HL-60/S4 (cell line): ENCODE measurements around the gene CLCN1.

Experiments
- in situ Hi-C: fragments of 300-500 bp; cut with MboI; formaldehyde crosslinking; loops from 2 replicates; pipeline ENCODE4 v1.14.3; 2022; ENCODE audit warnings: low sequenced_read_pairs

CLCN1 gene

DNA sequence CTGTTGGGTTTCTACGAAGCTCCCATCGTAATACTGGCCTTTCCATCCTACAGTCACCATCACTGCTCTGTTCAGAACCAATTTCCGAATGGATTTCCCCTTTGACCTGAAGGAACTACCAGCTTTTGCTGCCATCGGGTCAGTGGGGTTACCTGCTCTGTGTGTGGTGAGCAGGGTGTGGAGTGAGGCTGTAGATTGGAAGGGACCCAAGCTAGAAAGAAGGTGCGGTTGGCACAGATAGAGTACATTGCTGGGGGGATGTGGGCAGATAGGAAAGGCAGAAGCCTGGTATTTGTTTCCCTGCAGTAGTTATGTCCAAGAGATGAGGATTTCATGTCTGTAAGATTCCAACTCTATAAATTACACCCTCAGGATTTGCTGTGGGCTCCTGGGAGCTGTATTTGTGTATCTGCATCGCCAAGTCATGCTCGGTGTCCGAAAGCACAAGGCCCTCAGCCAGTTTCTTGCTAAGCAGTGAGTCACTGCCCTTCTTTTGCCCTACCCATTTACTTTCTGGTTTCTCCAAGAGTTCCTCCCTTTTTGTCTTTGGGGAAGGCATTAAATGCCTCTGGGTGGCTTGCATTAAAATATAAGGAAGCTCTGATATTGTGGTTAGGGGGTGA, 15.4 kb downstream of the CLCN1 start:
- in situ Hi-C loops: no loop called here

DNA sequence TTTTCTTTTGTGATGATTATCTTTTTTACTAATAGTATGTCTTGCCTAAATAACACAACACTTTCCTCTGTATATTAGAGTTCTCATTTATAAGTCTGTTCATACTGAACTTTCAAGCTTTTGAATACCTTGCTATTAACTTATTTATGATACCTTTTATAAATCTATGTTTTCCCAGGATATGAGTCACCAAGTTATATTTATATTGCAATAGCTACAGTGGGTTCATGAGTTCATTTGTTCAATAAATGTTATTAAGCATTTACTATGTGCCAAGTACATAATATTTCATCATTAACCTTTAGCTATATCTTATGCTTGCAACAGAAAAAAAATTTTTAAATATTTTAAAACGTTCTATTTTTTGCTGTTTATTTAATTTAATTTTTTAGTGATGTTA, 18.3 kb downstream of the CLCN1 start:
- in situ Hi-C loops: no loop called here

DNA sequence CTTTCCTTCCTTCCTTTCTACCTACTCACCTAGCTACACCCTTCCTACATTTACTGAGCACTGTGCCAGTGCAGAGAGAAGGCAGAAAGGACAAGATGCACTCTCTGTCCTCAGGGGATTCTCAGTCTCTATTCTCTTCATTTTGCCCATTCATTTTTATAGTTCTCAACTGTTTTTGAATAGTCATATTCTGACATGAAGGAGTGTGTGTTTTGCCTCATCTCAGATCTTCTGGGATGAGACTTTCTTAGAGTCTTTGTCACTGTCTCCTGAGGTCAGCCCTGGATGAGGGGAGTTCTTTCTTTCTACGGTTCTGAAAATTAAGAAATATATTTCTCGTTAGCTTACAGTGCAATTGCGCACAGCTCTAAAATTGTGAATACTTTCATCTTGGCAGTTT, 21.3 kb downstream of the CLCN1 start:
- in situ Hi-C loops: no loop called here

DNA sequence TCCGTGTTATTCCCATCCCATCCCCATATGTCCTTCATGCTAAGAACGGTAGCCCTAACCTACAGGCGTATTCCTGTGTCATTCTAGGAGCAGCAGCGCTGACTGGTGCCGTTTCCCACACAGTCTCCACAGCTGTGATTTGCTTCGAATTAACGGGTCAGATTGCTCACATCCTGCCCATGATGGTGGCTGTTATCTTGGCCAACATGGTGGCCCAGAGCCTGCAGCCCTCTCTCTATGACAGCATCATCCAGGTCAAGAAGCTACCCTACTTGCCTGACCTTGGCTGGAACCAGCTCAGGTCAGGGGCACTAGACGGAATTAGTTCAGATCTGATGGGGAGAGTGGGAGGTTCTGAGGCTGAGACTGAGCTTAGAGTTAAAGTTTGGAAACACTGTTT, 25.9 kb downstream of the CLCN1 start:
- in situ Hi-C loops: no loop called here

DNA sequence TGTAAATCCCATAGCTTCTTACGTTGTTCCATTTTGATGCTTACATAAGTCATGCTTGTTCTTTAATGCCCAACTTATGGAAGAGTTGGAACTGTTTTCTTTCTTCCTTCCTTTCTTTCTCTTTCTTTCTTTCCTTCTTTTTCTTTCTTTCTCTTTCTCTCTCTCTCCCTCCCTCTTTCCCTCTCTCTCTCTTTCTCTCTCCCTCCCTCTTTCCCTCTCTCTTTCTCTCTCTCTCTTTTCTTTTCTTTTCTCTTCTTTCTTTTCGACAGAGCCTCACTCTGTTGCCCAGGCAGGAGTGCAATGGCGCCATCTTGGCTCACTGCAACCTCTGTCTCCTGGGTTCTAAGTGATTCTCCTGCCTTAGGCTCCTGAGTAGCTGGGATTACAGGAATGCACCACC, 27.7 kb downstream of the CLCN1 start:
- in situ Hi-C loops: no loop called here

DNA sequence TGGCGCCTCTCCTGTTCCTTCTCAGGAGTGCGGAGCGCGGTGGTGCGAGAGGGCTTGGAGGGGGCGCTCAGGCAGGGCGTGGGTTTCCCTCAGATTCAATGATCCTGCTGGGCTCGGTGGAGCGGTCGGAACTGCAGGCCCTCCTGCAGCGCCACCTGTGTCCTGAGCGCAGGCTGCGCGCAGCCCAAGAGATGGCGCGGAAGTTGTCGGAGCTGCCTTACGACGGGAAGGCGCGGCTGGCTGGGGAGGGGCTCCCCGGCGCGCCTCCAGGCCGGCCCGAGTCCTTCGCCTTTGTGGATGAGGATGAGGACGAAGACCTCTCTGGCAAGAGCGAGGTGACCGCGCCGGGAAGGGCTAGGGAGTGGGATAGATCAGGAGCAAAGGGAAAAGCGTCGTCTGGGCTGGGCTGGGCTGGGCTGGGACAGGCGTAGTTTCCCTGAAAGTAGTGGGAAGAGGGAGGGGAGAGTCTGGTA, 29.6 kb downstream of the CLCN1 start:
- in situ Hi-C loops: no loop called here

DNA sequence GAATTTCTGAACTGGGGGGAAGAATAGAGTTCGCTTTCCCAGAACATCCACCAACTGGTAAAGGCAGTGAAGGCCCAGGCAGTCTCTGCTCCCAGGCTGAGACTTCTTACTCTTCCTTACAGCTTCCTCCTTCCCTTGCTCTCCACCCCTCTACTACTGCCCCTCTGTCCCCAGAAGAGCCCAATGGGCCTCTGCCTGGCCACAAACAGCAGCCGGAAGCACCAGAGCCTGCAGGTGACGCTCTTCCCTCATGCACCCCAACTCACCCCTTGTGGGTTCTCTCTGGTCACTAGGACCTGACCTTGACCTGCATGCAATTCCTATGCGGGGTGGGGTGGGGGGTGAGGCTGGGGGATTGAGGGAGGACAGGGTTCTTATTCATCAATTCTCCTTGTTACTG, 30.1 kb downstream of the CLCN1 start:
- in situ Hi-C loops: no loop called here

DNA sequence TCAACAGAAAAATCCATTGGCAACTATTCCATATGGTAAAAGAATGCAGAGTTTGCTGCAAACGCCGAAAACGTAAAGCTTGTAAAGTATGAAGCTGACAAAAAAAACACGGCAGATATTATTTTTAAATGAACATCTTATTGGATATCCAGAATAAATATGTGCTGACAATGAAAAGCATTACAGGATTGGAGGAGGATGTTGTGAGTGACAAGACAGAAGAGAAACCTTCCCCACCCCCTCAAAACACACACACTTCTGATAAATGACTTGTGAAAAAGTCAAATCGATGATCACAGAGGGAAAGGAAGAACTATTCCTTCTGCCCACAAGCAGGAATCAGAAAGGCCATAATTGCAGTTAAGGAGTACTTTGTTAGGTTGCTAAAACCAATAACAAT, 32.0 kb downstream of the CLCN1 start:
- in situ Hi-C loops: no loop called here

DNA sequence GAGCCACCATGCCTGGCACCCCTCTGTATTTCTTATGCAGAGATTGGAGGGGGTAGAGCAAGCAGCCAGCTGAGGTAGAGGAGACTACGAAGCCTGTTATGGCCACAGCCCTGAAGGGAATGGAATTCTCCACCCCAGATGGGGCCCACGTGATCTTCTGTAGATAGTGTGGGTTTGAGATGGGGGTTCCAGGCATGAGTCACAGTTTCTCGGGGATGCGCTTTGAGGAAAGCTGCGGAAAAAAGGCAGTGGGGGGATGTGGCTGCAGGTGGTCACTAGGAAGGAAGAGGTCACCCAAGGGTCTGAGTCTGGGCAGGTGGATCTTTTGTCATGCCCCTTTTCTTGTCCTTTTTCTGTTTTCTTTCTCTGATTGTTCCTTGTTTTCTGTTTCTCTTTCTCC, 35.1 kb downstream of the CLCN1 start:
- in situ Hi-C loops: no loop called here

DNA sequence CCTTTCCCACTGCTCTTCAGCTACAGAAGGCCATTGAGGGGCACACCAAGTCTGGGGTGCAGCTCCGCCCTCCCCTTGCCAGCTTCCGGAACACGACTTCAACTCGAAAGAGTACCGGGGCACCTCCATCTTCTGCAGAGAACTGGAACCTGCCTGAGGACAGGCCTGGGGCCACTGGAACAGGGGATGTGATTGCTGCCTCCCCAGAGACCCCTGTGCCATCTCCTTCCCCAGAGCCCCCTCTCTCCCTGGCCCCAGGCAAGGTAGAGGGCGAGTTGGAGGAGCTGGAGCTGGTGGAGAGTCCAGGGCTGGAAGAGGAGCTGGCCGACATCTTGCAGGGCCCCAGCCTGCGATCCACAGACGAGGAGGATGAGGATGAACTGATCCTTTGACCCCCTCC, 35.7 kb downstream of the CLCN1 start:
- in situ Hi-C loops: no loop called here

DNA sequence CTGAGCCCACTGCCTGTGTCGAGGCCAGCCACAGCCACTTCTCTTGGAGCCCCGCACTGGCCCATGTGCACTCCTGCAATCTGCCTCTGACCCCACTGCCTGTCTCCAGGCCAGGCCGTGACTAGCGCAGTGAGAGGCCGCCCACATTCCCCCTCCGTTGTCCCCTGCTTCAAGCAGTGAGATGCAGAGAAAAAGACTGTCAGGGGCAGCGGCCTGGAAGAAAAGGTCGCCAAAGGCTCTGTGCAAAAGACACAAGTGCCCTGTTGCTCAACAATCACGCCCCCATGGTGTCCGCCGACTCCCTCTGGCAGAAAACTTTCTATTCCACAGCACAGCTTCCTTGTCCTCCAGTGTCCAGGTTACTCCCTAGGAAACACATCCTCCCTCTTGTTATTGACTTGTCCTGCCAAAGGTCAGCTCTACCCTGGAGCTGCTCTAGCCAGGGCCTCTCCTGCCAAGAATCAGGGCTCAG, 36.7 kb downstream of the CLCN1 start:
- in situ Hi-C loops: no loop called here

DNA sequence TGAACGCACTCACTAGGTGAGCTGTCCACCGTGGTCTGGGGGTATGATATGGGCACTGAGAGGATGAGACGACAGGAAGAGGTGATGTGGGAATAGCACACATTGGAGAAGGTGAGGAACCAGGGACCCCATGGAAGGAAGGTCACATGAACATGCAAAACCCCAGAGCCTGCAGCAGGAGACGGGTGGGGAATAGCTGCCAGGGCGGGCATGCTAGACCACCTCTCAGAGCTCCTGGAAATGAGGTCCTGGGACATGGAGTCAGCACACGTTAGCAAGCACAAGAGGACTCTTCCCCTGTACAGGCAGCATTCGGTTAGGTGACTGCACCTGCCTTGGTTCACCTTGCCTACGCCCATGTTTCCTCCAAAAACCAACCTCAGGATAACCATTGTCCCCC, 38.5 kb downstream of the CLCN1 start:
- in situ Hi-C loops: no loop called here

DNA sequence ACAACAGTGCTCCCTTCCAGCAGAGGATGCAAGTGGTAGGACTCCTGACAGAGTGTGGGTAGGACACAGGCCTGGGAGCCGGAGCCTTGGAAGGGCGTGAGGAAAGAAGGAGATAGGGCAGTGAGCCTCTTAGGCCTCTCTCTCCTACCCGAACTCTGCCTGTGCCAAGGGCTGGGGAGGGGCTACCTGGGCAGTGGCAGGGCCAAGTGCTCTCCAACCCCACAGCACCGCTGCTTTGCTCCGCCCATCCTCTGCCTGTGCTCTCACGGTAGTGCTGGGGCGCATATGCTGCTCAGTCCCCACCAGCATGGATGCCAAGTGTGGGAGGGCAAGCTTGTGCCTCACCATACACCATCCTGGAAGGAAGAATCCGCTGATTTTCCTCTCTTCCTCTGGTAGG, 39.1 kb downstream of the CLCN1 start:
- in situ Hi-C loops: no loop called here

DNA sequence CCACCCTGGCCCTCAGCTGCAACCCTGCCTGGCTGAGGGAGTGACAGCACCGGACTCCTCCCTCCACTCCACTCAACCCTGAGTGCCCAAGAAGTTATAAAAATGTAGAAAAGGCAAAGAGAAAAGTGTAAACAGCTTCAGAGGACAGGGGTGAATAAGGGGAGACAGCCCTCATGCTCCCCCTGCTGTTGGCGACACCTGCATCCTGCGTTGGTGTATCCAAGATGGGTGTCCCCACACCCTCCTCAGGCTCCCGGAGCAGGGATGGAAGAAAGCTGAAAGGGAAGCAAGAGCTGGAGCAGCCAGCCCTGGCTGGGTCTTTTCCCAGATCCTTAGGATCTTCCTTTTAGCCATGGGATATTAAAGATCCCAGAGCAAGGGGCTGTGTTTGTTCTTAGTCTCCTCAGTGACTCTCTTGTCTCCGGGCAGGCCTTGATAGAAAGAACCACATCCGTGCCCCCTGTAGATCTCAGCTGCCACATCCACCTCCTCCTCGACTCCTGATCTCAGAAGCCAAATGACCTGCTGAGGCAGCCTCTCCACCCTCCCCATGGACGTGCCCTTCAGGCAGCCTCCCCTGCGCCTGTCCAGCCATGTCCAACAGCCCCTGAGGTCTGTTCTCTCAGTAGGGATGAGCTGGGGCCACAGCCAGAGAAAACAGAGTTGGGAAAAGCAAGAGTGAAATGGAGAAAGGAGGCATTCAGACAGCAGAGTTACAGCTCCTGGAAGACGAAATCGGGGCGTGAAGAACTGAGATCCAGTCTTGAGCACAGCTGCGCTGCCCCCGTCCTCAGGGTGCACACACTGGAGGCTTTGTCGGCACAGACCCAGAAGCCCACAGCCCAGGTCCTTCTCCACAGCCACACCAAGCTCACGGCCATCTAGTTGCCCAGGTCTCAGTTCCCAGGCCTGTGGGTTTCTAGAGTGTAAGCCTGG, 39.8 kb downstream of the CLCN1 start:
- in situ Hi-C loops: no loop called here

DNA sequence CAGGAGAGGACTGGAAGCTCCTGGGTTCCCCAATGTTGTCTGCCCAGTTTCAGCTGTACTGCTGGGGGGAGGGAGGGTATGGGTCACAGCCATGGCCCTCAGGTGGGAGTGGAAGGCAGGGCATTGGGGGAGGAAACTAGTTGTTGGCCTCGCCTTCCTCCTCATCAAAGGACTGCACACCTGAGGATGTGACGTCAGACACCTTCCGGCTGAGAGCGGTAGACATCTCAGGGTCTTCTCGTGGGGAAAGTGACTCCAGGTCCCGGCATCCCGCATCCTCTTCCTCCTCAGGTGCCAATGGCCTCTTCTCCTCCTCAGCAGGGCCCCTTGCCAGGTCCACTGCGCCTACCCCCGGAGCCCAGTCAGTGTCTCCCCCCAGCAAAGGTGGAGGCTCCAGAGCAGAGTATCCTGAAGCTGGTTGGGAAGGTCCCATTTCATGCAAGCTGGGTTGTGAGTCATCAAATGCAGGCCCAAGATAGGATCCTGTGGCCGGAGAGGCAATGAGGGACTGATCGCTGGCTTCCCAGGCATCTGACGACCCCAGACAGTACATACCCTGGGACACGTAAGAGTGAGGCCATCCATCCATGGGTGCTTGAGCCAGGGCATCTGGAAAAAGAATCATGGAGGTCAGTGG, 40.6 kb downstream of the CLCN1 start:
- in situ Hi-C loops: no loop called here

DNA sequence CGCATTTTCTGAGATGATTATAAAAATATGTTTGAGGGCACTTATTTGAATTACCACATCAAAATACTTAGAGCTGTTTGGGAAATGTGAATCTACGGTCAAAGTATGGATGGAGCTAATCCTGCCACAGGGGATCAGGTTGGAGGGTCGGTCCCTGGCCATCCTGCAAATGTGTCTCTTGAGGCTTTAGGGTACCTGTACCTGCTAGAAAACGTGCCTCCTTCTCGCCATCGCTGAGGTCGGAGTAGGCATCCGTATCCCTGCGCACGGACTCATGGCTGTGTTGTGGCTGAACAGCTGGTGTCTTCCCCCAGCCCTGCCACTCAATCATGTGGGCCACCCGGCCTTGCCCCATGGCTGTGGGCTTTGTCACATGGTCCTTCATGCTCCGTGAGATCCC, 42.7 kb downstream of the CLCN1 start:
- in situ Hi-C loops: no loop called here

DNA sequence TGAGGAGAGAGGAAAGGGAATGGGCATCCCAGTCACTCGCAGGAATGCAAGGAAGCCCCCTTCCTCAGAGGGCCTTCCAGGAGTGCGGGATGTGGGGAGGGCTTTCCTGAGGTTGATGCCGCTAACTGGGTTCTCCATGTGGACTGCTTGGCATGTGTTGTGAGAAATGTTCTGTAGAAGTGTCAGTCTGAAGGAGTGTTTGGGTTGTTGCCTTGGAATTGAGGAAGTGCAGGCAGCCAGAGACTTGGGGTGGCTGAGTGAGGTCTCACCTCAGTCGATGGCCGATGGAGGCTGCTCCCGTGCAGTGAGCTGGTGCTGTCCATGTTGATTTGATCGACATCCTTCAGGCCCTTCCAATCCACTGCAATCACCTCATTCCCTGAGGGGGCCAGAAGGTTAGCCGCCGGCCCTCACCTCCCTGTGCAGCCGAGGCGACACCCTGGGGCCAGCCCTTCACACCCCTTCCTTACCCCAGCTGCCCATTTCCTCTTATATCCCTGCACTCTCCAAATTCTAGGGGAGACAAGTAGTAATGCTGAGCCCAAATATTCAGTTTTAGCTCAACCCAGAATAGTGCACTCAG, 44.0 kb downstream of the CLCN1 start:
- in situ Hi-C loops: no loop called here

DNA sequence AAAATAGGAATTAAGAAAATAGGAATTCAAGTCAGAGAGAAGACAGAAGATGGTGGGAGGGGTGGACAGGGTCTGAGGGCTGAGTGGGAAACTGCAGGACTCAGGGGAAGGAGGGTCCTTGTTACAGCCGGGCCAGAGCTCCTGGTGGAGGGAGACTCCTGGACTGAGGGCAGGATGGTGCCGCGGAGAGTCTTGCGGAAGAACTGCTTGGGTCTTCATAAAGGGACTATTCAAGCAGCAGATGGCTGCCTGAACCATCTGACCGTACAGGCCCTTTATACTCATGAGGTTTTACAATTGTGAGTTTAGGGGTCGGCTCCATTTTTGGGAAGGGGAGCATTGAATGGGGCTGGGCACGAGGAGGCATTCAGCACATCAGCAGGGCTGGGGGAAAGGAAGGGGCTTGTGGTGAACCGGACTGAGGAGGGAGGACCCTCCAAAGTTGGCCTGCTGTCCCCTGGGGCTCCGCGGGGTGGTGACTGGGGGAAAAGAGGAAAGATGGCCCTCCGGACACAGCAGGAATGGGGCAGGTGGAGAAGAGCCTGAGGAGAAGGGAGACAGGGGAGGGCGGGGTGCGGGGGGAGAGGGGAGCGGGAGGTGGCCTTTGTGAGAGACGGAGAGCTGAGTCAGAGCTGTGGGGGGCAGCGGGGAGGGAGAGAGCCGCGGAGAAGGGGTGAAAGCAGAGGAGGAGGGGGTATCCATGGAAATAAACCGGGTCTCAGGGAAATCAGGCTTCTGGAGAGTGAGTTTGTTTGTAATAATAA, 45.1 kb downstream of the CLCN1 start:
- in situ Hi-C loops: no loop called here

DNA sequence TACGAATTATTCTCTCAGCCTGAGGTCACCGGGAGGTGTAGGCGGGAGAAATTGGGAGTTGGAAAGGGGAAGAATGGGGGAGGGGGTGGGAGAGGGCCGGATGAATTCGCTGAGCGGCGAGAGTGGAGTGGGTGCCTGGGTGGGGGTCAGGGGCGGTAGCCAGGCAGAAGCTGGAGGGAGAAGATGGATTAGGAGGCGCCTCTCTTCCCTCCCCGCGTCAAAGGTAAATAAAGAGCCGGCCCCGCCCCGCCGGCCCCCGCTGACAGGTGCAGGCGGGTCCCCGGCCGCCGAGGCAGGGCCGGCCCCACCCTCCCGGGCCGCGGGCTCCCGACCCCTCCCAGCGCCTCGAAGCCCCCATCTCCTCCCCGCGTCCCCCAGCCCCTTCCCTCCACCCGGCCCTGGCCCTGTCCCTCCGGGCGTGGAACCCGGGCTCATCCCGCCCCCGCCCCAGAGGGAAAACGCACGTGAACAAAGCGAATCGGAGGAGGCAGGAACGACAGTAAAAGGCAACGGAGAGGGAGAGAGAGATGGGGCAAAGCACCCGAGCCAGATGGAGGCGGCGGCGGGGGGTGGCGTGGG, 45.7 kb downstream of the CLCN1 start:
- in situ Hi-C loops: no loop called here
